Midbrain (tissue), 1 donor: ENCODE results near the gene FAM151A.
A peak's percentile ranks its signal among the peaks of the same experiment; 100 is the strongest.

Experiments used
- DNase-seq: peaks from one replicate; lab custom pipeline; 2025; lab: John Stamatoyannopoulos, UW

The FAM151A gene

DNA sequence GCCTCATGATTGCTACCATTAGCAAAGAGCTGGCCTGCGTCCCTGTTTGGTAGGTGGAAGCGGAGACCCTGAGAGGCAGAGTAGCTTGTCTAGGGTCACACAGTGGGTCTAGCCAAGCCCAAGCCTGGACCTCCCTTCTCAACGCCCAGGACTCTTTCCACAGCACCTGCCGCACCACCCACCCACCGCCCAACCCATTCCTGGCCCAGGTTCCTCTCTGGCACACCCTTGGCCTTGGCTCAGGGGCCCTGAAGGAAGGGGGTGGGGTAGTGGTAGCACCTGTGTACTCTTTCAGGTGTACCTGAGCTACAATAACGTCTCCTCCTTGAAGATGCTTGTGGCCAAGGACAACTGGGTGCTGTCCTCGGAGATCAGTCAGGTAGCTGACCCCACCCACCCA lies 19.3 kb downstream of the FAM151A start:
- no peak for DNase-seq

DNA sequence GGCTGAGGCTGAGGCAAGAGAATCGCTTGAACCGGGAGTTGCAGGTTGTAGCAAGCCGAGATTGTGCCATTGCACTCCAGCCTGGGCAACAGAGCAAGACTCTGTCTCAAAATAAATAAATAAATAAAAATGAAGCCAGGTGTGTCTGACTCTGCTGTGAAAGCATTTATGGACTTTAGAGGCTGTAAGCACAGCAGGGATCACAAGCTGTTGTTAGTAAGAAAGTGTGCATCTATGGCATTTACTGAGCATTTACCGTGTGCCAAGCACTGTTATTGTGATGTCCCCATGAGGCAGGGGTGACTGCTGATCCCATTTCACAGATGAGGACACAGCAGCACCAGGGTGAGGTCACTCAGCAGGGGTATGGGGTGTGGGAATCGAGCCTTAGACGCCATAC lies 20.1 kb downstream of the FAM151A start:
- DNase-seq, result no peak

DNA sequence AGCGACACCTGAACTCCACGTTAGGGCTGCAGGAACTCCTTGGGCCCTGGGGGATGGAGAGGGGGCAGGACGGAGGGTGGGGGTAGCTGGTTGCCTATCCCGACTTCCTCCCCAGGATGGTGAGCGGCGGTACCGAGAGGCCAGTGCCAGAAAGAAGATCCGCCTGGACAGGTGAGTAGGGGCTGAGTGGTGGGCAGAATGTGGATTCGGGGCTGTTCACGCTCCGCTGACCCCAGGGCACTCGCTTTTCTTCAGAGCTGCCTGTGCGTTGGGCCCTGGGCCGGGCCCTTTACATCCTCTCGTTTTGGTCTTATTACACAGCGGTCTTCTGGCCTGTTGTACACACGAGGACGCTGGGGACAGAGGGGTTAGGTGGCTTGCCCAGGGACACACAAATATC lies 20.8 kb downstream of the FAM151A start:
- no peak for DNase-seq

DNA sequence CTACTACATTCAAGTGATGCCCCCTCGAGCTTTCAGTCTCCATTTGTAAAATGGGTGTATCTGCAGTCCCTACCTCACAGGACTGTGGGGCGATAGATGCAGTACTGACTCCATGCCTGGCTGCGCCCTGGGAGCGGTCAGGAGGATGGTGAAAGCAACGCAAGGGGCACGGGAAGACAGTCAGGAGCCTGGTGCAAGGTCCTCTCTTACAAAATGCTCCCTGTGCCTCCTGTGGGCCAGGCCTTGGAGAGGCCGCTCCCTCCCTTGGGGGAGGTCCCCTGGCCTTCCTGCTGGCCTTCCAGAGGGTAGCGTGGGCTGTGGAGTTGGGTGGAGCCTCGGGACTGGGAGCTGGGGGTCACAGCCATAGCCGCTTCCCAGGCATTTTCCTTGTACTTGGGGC lies 21.6 kb downstream of the FAM151A start:
- no peak for DNase-seq

DNA sequence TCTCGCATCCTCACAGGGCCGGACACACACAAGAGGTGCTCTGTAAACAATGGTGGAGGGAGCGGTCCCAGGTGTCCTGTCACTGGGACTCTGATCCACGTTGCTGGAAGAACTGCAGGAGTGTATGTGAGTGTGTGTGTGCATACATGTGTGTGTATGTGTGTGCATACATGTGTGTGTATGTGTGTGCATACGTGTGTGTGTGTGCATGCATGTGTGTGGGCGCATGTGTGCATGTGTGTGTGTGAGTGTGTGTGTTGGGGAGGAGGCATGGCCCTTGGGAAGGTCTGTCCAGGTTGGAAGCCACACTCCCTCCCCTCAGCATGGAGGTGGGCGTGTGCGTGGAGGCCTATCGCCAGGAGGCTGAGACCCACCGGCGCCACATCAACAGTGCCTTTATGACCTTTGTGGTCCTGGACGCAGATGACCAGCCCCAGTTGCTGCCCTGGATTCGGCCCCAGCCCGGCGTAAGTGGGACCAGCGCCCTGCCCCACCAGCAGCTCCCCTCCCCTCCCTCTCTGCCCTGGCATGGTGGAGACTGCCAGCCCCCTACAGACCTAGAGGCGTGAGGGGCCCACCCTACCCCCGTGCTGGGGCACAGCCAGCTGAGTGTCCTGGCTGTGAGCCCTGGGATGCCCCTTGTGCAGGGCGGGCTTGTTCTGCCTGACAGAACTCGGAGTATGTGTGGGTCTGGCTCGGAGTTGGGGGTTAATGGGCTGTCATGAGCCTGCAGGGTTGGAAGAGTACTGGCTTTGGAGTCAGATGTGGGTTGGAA lies 22.2 kb downstream of the FAM151A start:
- no peak for DNase-seq

DNA sequence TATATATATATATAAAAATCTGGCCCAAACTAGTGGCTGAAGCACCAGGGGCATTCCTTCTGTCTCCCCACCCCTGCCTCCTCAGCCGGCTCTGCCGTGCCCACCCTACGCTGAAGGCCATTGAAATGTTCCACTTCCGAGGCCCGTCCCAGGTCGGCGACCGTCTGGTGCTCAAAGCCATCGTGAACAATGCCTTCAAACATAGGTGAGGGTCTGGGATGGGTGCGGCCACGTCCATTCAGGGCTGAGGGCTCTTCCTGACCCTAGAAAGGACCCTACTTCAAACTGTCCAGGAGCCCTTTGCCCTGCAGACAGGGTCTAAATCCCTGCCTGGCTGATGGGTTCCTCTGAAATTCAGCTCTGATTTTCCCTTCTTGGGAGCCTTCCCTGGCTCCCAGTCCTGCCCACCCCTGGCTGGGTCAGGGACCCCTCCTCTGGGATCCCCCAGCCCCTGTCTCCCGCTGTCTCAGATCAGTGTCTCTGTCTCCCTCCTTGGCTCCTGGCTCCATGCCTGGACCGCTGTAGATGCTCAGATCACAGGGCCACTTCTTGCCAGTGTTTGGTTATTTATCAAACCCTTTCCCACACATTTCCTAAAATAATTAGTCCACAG lies 24.0 kb downstream of the FAM151A start:
- DNase-seq, result no peak

DNA sequence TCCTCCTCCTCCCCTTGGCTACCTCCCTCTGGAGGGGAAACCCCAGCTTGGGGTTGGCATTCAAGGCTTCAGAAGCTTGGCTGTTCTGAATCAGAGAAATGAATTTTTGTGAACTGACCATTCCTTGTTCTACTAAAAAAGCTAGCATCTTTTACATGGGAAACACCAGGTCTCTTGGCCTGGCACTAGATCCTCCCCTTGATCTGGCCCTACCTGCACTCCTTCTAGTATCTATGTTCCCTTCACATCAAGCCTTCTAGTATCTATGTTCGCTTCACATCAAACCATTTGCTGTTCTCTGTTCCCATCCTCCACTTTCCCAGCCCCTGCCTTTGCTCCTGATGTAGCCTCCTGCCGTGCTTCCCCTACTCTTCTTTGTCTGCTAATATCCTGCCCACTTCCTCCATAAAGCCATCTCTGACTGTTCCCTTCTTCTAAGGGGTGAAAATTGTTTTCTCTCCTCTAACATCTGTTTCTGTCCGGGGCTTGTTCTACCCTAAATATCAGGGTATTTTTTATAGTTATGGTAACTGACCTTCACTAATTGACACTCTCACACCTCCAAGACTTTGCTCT lies 25.8 kb downstream of the FAM151A start:
- DNase-seq, result no peak

DNA sequence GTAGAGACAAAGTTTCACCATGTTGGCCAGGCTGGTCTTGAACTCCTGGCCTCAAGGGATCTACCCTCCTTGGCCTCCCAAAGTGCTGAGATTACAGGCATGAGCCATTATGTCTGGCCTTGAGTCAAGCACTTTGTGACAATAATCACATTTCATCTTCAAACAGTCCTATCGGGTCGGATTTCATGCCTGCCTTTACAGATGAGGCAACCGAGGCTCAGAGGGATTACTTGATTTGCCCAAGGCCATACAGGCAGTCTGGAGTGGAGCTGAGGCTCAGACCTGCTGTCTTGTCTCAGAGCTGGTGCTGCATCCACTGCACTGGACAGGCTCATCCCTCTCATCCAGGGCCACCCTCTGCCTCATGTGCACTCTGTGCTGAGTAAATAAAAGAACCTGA lies 26.6 kb downstream of the FAM151A start:
- DNase-seq, result no peak

DNA sequence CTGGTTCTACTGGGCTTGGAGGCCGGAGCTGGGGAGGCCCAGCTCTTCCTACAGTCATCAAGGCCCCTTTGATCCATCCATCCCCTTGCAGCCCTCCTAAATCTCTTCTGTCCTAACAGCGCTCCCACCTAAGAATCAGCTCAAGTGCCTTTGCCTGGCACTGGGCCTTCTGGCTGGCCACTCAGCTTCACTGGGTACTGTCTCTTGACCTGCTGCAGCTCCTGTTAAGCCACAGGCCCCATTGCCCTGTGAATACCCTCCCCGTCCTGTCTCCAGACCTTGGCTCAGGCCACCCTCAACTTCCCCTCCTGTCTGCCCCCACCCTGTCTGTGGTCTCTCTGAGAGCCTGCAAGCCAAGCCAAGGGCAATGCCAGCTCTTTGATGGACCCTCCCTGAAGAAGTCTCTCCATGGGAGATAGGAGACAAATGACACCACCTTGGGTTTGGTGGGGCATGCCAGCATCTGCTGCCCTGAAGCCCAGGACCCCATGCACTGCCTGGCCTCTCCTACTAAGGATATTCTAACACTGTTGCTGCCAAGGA lies 27.3 kb downstream of the FAM151A start:
- DNase-seq, result no peak

DNA sequence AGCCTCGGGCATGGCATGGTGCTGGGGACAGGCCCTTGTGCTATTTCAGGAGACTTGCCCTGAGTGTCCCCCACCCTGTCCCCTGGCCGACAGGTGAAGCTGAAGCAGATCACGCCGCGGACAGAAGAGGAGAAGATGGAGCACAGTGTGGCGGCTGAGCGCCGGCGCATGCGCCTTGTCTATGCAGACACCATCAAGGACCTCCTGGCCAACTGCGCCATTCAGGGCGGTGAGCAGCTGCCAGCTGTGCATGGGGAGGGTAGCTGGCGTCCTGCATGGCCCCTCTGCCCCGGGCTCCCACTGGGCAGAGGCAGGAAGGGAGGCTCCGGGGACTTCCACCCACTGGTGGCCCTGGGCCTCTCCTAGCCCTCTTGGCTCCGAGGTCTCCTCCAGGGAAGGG lies 28.9 kb downstream of the FAM151A start:
- no peak for DNase-seq

DNA sequence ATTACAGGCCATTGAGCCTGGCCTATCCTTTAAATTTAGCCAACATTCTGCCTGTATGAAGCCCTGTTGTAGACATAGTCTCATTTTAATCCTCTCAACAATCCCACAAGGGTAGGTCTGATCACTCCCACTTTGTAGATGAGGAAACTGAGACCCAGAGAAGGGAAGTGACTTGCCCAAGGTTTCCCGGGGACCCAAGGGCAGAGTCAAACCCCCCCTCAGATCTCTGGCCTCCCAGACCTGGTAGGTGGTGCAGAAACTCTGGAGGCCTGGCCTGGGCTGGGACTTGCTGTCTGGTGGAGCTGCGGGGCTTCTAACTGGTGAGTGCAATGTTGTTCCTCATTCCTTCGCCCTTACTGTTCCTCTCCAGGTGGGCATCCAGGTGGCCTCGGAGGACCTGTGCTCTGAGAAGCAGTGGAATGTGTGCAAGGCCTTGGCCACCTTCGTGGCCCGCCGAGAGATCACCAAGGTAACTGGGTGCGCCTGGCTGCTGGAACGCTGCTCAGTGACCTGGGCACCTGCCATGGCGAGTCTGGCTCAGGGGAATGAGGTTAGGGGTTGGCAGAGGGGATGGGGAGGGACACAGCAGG lies 29.7 kb downstream of the FAM151A start:
- no peak for DNase-seq

DNA sequence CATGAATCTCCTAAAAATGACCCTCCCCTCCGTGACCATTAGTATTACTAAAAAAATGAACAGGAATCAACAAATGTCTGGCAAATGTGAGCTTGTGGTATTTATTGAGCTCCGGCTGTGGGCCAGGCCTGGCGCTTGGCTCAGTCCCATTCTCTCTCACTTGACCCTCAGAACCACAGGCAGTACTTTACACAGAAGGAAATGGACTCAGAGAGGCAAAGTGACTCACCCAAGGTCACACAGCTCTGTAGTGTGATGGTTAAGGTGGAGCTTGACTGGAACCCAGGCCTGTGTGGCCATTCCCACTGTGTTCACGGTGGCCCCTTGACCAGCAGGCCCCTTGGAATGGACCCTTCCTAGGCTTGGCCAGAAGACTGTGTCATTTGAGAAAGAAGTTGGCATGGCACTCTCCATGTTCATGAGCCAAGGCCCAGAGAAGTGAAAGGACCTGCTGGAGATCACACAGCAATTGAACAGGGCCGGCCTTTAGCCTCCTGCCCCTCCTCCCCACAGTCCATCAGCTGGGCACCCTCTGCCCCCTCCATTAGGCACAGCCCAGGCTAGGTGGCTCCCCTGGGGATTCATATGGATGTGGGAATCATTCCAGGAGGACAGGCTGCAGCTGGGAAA lies 32.1 kb downstream of the FAM151A start:
- no peak for DNase-seq

DNA sequence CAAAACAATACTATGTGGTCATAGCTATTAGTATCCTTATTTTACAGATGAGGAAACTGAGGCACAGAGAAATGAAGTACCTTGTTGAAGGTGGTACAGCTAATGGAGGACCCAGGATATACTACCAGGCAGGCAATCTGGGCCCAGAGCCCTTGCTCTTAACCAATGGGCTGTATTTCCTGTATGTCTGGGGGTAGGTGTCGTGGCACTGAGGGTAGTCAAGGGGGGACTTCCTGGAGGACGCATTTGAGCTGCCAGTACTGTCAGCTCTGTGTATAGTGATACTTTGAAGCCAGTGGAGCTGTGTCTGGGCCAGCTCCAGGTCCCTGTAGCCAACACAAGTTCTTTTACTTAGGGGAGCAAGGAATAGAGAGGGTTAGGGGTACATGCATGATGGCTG lies 34.9 kb downstream of the FAM151A start:
- DNase-seq, result no peak

DNA sequence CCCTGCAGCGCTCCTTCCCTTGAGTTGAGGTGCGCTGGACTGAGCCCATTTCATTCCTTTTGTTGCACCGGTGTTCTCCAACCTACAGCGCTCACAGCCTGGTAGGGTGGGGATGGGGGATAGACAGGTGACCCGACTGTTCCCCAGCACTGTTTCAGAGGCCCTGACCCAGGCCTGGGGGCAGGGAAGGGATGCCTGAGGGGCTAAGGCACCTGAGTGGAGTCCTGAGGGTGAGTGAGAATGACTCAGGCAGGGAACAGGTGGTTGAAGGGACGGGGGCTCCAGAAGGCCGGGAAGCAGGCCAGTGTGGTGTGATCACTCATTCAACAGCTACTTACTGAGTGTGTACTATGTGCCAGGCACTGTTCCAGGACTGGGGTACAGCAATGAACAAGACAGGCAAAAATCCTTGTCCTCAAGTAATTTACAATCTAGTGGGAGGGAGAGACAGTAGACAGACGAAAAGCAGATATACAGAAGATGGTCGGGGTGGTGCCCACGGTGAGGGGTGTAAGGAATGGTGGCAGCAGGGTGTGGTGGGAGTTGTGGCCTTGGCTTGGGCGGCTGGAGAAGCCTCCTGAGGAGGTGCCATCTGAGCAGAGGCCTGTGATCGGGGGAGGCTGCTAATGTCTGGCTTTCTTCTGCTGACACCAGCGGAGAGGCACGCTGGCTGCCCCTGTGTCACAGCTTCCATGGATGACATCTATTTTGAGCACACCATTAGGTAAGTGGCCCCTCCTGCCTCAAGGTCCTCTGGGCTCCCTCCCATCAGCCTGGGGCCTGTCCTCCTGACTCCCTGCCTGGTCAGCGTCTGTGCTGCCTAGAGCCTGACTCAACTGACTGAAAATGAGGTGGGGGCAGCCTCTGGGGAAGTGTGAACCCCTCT lies 37.9 kb downstream of the FAM151A start:
- DNase-seq, result no peak

DNA sequence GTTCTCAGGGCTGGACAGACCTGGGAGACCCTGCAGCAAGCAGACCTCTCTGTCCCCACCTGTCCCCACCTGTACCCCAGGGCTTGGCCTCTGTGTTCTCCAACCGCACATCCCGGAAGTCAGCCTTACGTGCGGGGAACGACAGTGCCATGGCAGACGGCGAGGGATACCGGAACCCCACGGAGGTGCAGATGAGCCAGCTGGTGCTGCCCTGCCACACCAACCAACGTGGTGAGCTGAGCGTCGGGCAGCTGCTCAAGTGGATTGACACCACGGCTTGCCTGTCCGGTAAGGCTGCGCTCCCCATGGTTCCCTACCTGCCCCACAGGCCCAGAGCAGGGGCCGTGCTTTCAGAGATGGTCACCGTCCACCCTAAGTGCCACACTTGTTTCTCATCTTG lies 38.8 kb downstream of the FAM151A start:
- DNase-seq, result no peak

DNA sequence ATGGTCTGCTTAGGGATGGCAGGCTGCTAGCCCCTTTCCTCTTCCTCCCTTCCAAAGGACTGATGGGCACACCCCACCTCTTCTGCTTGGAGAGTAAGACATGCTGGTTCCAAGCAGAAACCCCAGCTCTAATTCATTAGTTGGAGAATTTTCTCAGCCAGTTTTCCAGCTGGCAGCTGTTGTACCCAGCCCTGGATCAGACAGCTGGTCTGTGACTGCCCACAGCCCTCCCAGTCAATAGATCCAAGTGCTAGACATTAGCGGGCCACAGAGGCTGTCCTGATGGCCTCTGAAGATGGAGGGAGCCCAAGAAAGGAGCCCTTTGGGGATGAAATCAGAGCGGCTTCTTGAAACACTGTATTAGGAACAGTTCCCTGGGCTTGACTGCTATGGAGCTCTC lies 39.5 kb downstream of the FAM151A start:
- DNase-seq, result peak; percentile 43

DNA sequence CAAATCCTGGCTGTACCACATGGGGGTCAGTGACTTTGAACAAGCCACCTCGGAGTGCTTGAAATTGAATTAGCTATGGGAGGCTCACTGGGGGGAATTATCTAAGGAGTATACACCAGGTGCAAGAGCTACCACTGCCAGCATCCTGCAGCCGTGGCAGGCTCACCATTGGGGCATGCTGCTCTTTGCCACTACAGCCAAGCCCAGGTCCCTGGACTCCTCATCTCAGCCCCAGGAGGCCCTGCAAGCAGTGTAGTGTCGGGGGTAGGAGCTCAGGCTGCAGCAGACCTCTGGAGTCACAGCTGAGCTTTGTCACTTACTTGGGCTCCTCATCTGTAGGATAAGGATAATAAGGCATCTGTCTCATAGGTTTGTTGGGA lies 40.0 kb downstream of the FAM151A start:
- DNase-seq, result no peak

DNA sequence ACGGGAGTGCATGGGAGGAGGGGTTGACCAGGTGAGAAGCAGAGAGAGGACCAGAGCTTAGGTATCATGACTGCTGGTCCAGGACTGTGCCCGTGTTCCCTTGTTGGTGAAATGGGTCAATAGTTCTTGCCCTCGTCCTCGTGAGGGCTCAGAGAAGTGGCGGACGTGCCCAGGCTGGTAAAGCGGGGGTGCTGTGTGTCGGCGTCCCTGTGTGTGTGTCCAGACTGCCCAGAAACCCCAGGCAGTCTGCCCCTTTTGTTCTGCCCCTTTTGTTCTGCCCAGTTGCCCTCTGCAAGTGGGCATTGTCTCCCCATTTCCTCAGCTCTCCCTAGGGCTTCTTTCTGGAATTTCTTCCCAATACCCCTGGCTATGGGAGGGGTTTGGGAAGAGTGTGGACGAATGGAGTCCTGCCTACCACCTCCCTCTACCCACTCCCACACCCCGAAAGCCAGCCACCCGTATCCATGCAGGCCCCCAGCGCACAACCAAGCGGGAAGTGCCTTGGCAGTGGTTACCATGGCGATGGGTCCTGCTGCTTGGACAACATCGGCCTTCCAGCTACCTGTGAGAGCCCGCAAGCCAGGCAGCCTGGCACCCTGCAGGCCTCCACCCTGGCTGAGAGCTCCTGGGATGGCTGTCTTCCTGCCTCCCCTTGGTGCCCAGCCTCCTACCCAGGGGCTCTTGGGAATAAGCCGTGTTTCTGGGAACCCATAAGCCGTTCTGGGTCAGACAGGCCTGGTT lies 40.6 kb downstream of the FAM151A start:
- no peak for DNase-seq

DNA sequence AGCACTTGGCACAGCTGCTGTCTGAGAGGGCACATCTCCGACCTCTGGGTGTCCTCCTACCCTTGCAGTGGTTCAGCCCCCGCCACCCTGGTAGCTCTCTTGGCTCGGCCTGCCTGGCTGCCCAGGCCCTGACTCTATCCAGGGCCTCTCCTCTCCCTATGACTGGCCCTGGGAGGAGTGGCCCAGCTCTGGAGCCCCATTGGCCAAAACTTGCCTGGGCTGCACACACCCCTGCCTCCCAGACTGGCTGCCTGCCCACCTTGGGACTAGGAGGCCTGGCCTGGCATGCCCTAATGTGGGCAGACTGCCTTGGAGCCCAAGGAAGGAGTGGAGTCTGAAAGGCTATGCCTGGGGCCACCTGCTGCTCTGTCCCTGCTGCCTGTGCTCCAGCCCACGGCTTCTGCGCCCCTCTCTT lies 41.7 kb downstream of the FAM151A start:
- DNase-seq, result peak; percentile 80

DNA sequence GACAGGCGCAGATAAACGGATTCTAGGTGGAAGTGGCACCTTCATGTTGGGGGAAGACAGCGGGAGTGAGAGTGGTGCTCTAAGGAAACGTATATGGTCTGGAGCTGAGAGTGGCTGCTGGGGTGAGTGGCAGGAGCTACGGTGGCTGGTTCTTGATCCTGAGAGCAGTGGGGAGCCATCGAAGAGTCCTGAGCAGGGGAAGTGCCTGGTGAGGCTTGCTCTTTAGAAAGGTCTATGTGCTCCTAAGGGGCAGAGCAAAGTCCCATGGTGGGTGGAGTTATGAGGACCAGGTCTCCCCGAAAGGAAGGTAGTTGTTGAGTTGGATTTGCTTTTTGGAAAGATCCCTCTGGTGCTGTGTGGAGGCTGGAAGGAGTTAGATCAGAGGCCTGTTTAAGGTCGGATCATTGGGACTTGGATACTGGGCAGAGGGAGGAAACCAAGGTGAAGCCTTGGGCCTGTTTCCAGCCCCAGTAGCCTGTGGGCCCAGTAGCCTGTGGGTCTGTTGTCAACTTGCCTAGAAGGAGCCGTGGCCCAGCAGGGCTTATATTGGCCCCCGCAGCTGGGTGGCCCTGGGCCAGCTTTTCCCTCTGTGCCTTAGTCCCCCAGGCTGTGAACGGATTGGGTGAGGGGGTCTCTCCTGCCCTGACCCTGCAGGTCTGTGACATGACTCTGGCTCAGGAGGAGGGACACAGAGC lies 42.3 kb downstream of the FAM151A start:
- no peak for DNase-seq
